Endothelial cell of umbilical vein (primary cell): ENCODE results near the gene FMN1.

Source experiments
- CTCF ChIP-seq, 2 donors: IDR thresholded peaks; 1 replicate in 1 of 2; 2 replicates in 1 of 2; pipeline ENCODE4 v1.5.1; 2011; ENCODE audit warnings: low read length in 2 of 2, mild to moderate bottlenecking in 2 of 2, moderate library complexity in 2 of 2, control low read depth in 1 of 2, inconsistent platforms in 1 of 2, low read depth in 1 of 2; ENCODE audit not compliant: insufficient read depth in 1 of 2; ENCODE audit errors: extremely low read depth in 1 of 2
- FOS ChIP-seq: IDR thresholded peaks from 2 replicates; pipeline ENCODE4 v1.6.1; 2011; ENCODE audit warnings: mild to moderate bottlenecking, low read length, moderate library complexity, borderline replicate concordance; ENCODE audit not compliant: insufficient read depth
- MAX ChIP-seq: IDR thresholded peaks from 2 replicates; pipeline ENCODE4 v1.6.1; 2011; ENCODE audit not compliant: insufficient read depth, insufficient read length
- POLR2A ChIP-seq: IDR thresholded peaks from 2 replicates; pipeline ENCODE4 v1.6.1; 2012; ENCODE audit warnings: low read depth, mild to moderate bottlenecking, control low read depth, low read length
- POLR2AphosphoS5 ChIP-seq: IDR thresholded peaks from 2 replicates; pipeline ENCODE4 v1.6.1; 2012; ENCODE audit warnings: low read depth, mild to moderate bottlenecking, control low read depth, low read length, moderate library complexity; ENCODE audit not compliant: insufficient read depth

- TF ChIP-seq CTCF (IDR thresholded peaks at IDR 0.05; ENCODE audit: extremely low read depth in 1 of 2, insufficient read depth in 1 of 2, low read depth in 1 of 2, low read length in 2 of 2) (no peak), POLR2A (no peak), FOS (peak; percentile 34), POLR2AphosphoS5 (no peak), MAX (no peak)
Measured at GRCh38 chr15:33201491-33202231, 7.1 kb upstream of the FMN1 start.
